Natural killer cell (primary cell): ENCODE measurements around the gene KAZN. TPM values are rescaled to one million over a fixed set of nuclear protein-coding genes. Genes with fewer than 3 reads are reported as not detected.

Experiments used
- ATAC-seq, 3 donors: fragments of 150-1000 bp in 2 of 3; fragments of 200-7000 bp in 1 of 3; cut with Tn5 transposase; 1 replicate in 1 of 3; 2 replicates in 2 of 3; pipeline ENCODE4 v1.10.0; 2021; ENCODE audit warnings: mild to moderate bottlenecking in 2 of 3, moderate library complexity in 2 of 3
- DNase-seq, 2 donors: peaks; one replicate each; pipeline versions ENCODE4 v3.0.0 to v3.0.0-alpha.2; 2013 to 2021; ENCODE audit warnings: mixed read lengths in 1 of 2
- H3K27ac ChIP-seq: one replicate; pipeline ENCODE4 v1.5.1; 2013; ENCODE audit warnings: mild to moderate bottlenecking, low read length
- H3K27me3 ChIP-seq: one replicate; pipeline ENCODE4 v1.6.1; 2013; ENCODE audit warnings: low read length; ENCODE audit not compliant: control insufficient read depth, insufficient read depth
- H3K36me3 ChIP-seq: one replicate; pipeline ENCODE4 v1.6.1; 2013; ENCODE audit warnings: low read length; ENCODE audit not compliant: control insufficient read depth, insufficient read depth
- H3K4me1 ChIP-seq: one replicate; pipeline ENCODE4 v1.6.1; 2013; ENCODE audit warnings: low read length; ENCODE audit not compliant: control insufficient read depth, insufficient read depth
- H3K4me3 ChIP-seq: one replicate; pipeline ENCODE4 v1.5.1; 2013; ENCODE audit warnings: low read length
- H3K9me3 ChIP-seq: one replicate; pipeline ENCODE4 v1.6.1; 2013; ENCODE audit warnings: low read length; ENCODE audit not compliant: control insufficient read depth, insufficient read depth
- H3K27ac Mint-ChIP-seq, 2 donors: one replicate each; pipeline ENCODE4 v1.8.0; 2022; ENCODE audit warnings: mild to moderate bottlenecking in 2 of 2, mixed read lengths in 2 of 2, moderate library complexity in 1 of 2
- H3K27me3 Mint-ChIP-seq, 2 donors: one replicate each; pipeline ENCODE4 v1.8.0; 2022; ENCODE audit warnings: low read depth in 2 of 2, mixed read lengths in 2 of 2
- H3K36me3 Mint-ChIP-seq: one replicate; pipeline ENCODE4 v1.8.0; 2022; ENCODE audit warnings: mixed read lengths
- H3K4me1 Mint-ChIP-seq, 2 donors: one replicate each; pipeline ENCODE4 v1.8.0; 2022; ENCODE audit warnings: mixed read lengths in 2 of 2
- H3K4me3 Mint-ChIP-seq: one replicate; pipeline ENCODE4 v1.8.0; 2022; ENCODE audit warnings: mild to moderate bottlenecking, moderate library complexity, mixed read lengths
- H3K9me3 Mint-ChIP-seq, 2 donors: one replicate each; pipeline ENCODE4 v1.8.0; 2022; ENCODE audit warnings: mixed read lengths in 2 of 2
- WGBS: methylation state at CpG from one replicate; pipeline ENCODE4 v1.1.7; 2013; ENCODE audit warnings: missing lambda C conversion rate; ENCODE audit not compliant: insufficient coverage; 5-methylcytosine and 5-hydroxymethylcytosine counted together
- intact Hi-C: fragments of 100-400 bp; cut with micrococcal nuclease; formaldehyde crosslinking; loops from one replicate; pipeline ENCODE4 v1.14.2; 2022
- total RNA-seq, 4 donors: library from RNA; stranded (reverse); fragments of 120-200 nt in 1 of 4; gene quantifications; one replicate each; pipeline versions ENCODE4 v1.2.3 to v1.2.4, GENCODE V29; 2013 to 2022
- TF ChIP-seq, protein P1 (sequence below): fragments of 200-600 bp; IDR thresholded peaks from one replicate; pipeline ENCODE4 v1.8.0; 2022; ENCODE audit warnings: antibody characterized with exemption

The KAZN gene
- total RNA-seq, 3 donors from 2014 or later (not counting 1 experiment from before 2014, with no cell fraction given): 1.2 to 2.0 (median 1.7) TPM

DNA sequence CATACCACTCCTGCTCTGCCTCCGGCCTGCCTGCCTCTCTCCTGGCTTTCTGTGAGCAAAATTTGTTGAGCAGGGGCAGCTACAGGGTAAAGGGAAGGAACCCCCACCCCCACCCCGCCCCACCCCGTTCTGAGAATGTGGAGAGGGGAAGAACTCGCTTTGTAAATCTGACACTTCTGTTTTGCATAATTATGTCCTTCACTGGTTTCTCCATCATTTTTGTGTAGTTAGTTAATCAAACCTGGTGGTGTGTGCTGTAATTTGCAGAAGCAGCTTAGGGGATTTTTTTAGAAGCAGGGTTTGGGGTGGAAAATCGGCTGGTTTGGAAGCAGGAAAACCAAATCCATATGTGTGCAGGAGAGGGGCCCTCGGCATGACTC is 497.0 kb downstream of the KAZN start:
- H3K4me1 Mint-ChIP-seq: peaks cover 25 to 29% of the 10 kb centered on the region in 2 donors
- H3K4me1 ChIP-seq: peaks cover 10% of the 10 kb centered on the region
- DNase-seq (no peak), ATAC-seq (no peak)
- H3K27me3 ChIP-seq: peaks cover 5% of the 10 kb centered on the region
- H3K9me3 Mint-ChIP-seq: no peaks in the 10 kb centered on the region
- H3K9me3 ChIP-seq: no peaks in the 10 kb centered on the region
- WGBS: 49% methylated on average over 3 of the region's 6 CpGs
- H3K27me3 Mint-ChIP-seq: peaks cover 6 to 21% of the 10 kb centered on the region in 2 donors
- TF ChIP-seq, protein P1, sequence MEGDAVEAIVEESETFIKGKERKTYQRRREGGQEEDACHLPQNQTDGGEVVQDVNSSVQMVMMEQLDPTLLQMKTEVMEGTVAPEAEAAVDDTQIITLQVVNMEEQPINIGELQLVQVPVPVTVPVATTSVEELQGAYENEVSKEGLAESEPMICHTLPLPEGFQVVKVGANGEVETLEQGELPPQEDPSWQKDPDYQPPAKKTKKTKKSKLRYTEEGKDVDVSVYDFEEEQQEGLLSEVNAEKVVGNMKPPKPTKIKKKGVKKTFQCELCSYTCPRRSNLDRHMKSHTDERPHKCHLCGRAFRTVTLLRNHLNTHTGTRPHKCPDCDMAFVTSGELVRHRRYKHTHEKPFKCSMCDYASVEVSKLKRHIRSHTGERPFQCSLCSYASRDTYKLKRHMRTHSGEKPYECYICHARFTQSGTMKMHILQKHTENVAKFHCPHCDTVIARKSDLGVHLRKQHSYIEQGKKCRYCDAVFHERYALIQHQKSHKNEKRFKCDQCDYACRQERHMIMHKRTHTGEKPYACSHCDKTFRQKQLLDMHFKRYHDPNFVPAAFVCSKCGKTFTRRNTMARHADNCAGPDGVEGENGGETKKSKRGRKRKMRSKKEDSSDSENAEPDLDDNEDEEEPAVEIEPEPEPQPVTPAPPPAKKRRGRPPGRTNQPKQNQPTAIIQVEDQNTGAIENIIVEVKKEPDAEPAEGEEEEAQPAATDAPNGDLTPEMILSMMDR: no peak
- H3K27ac ChIP-seq: no peak overlapping the region
- H3K4me3 Mint-ChIP-seq: no peak overlapping the region
- no peak overlapping the region for H3K27ac Mint-ChIP-seq
- intact Hi-C loops: no loop called here
- no peaks in the 10 kb centered on the region for H3K36me3 Mint-ChIP-seq
- H3K36me3 ChIP-seq: no peaks in the 10 kb centered on the region
- H3K4me3 ChIP-seq: no peak overlapping the region

DNA sequence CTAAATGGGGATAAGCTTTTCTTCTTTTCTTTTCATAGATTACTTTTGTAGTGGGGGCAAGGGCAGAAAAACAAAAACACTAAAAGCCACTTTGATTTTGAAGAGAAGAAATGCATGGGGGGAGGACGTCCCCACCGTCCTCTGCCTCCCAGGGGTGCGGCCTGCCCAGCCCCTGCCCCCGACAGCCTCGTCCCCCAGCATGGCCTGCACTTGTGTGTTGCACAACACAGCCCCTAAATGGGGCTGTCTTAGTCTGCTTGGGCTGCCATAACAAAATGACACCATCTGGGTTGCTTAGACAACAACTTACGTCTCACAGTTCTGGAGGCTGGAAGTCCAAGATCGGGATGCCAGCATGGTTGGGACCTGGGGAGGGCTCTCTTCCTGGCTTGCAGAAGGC is 497.8 kb downstream of the KAZN start:
- Histone ChIP-seq H3K27me3 (peaks cover 10% of the 10 kb centered on the region), H3K4me3 (no peak overlapping the region), H3K4me1 (peaks cover 11% of the 10 kb centered on the region), H3K9me3 (no peaks in the 10 kb centered on the region), H3K27ac (no peak overlapping the region), H3K36me3 (no peaks in the 10 kb centered on the region)
- intact Hi-C loops: no loop called here
- Mint-ChIP-seq H3K36me3 (no peaks in the 10 kb centered on the region), H3K27ac (no peak overlapping the region), H3K4me3 (no peak overlapping the region), H3K4me1 (peaks cover 30 to 32% of the 10 kb centered on the region in 2 donors), H3K9me3 (no peaks in the 10 kb centered on the region), H3K27me3 (peaks cover 12 to 26% of the 10 kb centered on the region in 2 donors)
- ATAC-seq (no peak), DNase-seq (no peak)
- WGBS: 88% methylated on average over 7 of the region's 7 CpGs
- TF ChIP-seq, protein P1: no peak

DNA sequence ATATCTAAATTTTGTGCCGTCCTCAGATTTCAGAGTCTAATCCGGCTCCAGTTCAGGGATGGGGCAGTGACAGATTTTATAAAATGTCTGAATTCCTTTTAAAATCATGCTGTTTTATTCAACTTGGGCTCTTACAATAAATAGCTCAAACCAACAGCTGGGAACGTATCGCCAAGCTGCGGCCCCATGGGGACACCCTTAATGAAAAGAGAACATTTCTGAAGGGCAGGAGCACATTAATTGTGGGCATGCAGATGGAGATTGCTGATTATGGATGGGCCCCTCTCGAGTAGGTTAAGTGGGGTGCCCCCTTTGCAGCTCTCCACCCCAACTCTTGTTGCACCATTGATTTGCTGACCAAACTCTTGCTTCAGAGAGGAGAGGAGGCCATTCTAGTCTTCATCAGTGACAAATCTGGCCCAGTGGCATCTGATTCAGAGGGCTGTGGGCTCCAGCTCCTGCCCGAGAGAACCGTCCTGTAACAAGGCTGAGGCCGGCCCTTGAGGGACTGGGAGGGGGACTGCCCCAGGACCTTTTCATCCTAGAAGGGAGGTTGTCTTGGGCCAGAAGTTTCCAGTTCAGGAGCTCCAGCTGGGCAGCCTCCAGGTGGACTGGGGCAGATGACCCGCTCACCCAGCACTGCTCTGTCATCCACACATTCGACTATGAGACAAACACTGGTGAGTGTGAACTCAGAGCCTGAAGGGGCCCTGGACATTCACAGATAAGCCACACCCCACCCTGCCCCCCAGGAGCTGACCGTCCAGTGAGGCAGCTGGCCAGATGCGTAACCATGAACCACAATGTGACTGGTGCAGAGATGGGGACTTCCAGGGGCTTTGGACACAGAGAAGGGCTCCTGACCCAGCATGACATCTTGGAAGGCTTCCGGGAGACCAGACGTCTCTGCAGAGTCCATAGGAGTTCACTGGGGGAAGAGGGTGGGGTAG is 500.0 kb downstream of the KAZN start:
- Histone ChIP-seq H3K36me3 (no peaks in the 10 kb centered on the region), H3K4me3 (no peak overlapping the region), H3K9me3 (no peaks in the 10 kb centered on the region), H3K27ac (no peak overlapping the region), H3K27me3 (peaks cover 12% of the 10 kb centered on the region), H3K4me1 (peaks cover 11% of the 10 kb centered on the region)
- WGBS: 96% methylated on average over 15 of the region's 15 CpGs
- peaks cover 30 to 34% of the 10 kb centered on the region in 2 donors for H3K4me1 Mint-ChIP-seq
- intact Hi-C loops: no loop called here
- no peaks in the 10 kb centered on the region for H3K9me3 Mint-ChIP-seq
- no peak for DNase-seq
- no peak overlapping the region for H3K4me3 Mint-ChIP-seq
- peaks cover 16 to 34% of the 10 kb centered on the region in 2 donors for H3K27me3 Mint-ChIP-seq
- no peak for ATAC-seq
- H3K36me3 Mint-ChIP-seq: no peaks in the 10 kb centered on the region
- TF ChIP-seq, protein P1: no peak
- no peak overlapping the region for H3K27ac Mint-ChIP-seq
